HPDE6-E6E7 (cell line): ENCODE data around the gene DYTN.
"Not testable (repeated sequence)": the region's sequence is repeated elsewhere in the genome, so short reads cannot be mapped to it uniquely, and the experiment has no call there.

ENCODE experiments used
- DNase-seq: peaks from one replicate; pipeline ENCODE4 v3.0.0; 2011; ENCODE audit warnings: missing footprints; ENCODE audit errors: extremely low spot score

Gene DYTN

GRCh38 chr2:206718296-206718695, at the start of gene DYTN:
TSS of gene DYTN (minus strand) at chr2:206718396. CDS start at chr2:206718279, 117 bp downstream.
- no peak for DNase-seq

GRCh38 chr2:206766057-206766930, 48.1 kb upstream of the DYTN start:
- DNase-seq: no peak

GRCh38 chr2:206765242-206766056, 47.3 kb upstream of the DYTN start, which contains the start of the genes FASTKD2 and MDH1B:
TSS of gene FASTKD2 (plus strand) at chr2:206765606. CDS start at chr2:206766694, 1,088 bp downstream.
TSS of gene MDH1B (minus strand) at chr2:206765328. CDS start at chr2:206765271, 57 bp downstream.
- peak; percentile 93 for DNase-seq

- no peak for DNase-seq
Measured at GRCh38 chr2:206764673-206765241, 46.6 kb upstream of the DYTN start.

GRCh38 chr2:206756816-206757215, 38.6 kb upstream of the DYTN start:
- DNase-seq: no peak

- DNase-seq: no peak
Measured at GRCh38 chr2:206740800-206741199, 22.6 kb upstream of the DYTN start.

GRCh38 chr2:206739271-206739670, 21.1 kb upstream of the DYTN start:
- no peak for DNase-seq

- DNase-seq: no peak
Measured at GRCh38 chr2:206736935-206737334, 18.7 kb upstream of the DYTN start.

- DNase-seq: no peak
Measured at GRCh38 chr2:206733341-206733740, 15.1 kb upstream of the DYTN start.

GRCh38 chr2:206728277-206729199, 10.3 kb upstream of the DYTN start:
- DNase-seq: peak; percentile 14

- DNase-seq: no peak
Measured at GRCh38 chr2:206727287-206727686, 9.1 kb upstream of the DYTN start.

GRCh38 chr2:206723288-206723687, 5.1 kb upstream of the DYTN start:
- DNase-seq: no peak

GRCh38 chr2:206721256-206721920, 3.2 kb upstream of the DYTN start:
- no peak for DNase-seq

GRCh38 chr2:206716623-206717022, 1.6 kb downstream of the DYTN start:
- DNase-seq: no peak

GRCh38 chr2:206715183-206715582, 3.0 kb downstream of the DYTN start:
- not testable (repeated sequence) for DNase-seq

GRCh38 chr2:206713746-206714145, 4.5 kb downstream of the DYTN start:
- no peak for DNase-seq

- no peak for DNase-seq
Measured at GRCh38 chr2:206708286-206708685, 9.9 kb downstream of the DYTN start.

GRCh38 chr2:206707164-206707701, 11.0 kb downstream of the DYTN start:
- no peak for DNase-seq

GRCh38 chr2:206701952-206702605, 16.1 kb downstream of the DYTN start:
- DNase-seq: no peak

GRCh38 chr2:206700156-206700555, 18.0 kb downstream of the DYTN start:
- no peak for DNase-seq
